Effector memory CD4-positive, alpha-beta T cell (primary cell): Measurements from ENCODE around the gene SUPT5H.

Experiments
- DNase-seq, 3 donors: peaks; one replicate each; pipeline ENCODE4 v3.0.0-alpha.2; 2020
- H3K27ac ChIP-seq: 2 replicates; pipeline ENCODE4 v1.7.0; 2013; ENCODE audit warnings: mild to moderate bottlenecking, low read length, moderate library complexity; ENCODE audit not compliant: insufficient read depth, poor library complexity, severe bottlenecking
- H3K27me3 ChIP-seq: replicated peaks from 2 replicates; pipeline ENCODE4 v1.7.0; 2013; ENCODE audit warnings: mild to moderate bottlenecking, low read length; ENCODE audit not compliant: insufficient read depth, control insufficient read depth, poor library complexity, severe bottlenecking
- H3K36me3 ChIP-seq: 2 replicates; pipeline ENCODE4 v1.7.0; 2013; ENCODE audit warnings: mild to moderate bottlenecking, low read length, moderate library complexity; ENCODE audit not compliant: control insufficient read depth, insufficient read depth
- H3K4me1 ChIP-seq: 2 replicates; pipeline ENCODE4 v1.7.0; 2013; ENCODE audit warnings: low read length, mild to moderate bottlenecking; ENCODE audit not compliant: control insufficient read depth, insufficient read depth, poor library complexity, severe bottlenecking
- H3K4me3 ChIP-seq: 2 replicates; pipeline ENCODE4 v1.7.0; 2013; ENCODE audit warnings: low read length, low read depth, mild to moderate bottlenecking; ENCODE audit not compliant: insufficient read depth, poor library complexity, severe bottlenecking
- H3K9me3 ChIP-seq: 2 replicates; pipeline ENCODE4 v1.7.0; 2013; ENCODE audit warnings: mild to moderate bottlenecking, low read length, moderate library complexity; ENCODE audit not compliant: control insufficient read depth
- total RNA-seq, 3 donors: gene quantifications; one replicate each; lab custom pipeline; 2026; lab: John Stamatoyannopoulos, UW

The SUPT5H gene
- 304 to 345 (median 339) reads per million in 3 donors for total RNA-seq

GRCh38 chr19:39445196-39446111 is at the start of gene SUPT5H:
TSS of gene SUPT5H (plus strand) at chr19:39445582. CDS start at chr19:39445891, 309 bp downstream.
- peaks cover 21% of the 10 kb centered on the region for H3K4me1 ChIP-seq
- no peaks in the 10 kb centered on the region for H3K9me3 ChIP-seq
- H3K4me3 ChIP-seq: peak within 1 kb of the TSS; percentile 88
- peak within 1 kb of the TSS; percentile 95 for H3K27ac ChIP-seq
- H3K27me3 ChIP-seq: no peaks in the 10 kb centered on the region
- H3K36me3 ChIP-seq: no peaks in the 10 kb centered on the region
- DNase-seq: peak; percentile 96 to 98 (median 96)

GRCh38 chr19:39397360-39398296 is 47.8 kb upstream of the SUPT5H start:
- Histone ChIP-seq H3K4me3 (no peak overlapping the region), H3K36me3 (peaks cover 19% of the 10 kb centered on the region), H3K9me3 (no peaks in the 10 kb centered on the region), H3K27me3 (no peaks in the 10 kb centered on the region), H3K4me1 (peaks cover 40% of the 10 kb centered on the region), H3K27ac (peak overlapping the region; percentile 66)
- peak; percentile 81 to 85 (median 85) for DNase-seq

GRCh38 chr19:39398297-39398864 is 47.0 kb upstream of the SUPT5H start:
- Histone ChIP-seq H3K4me3 (no peak overlapping the region), H3K27me3 (no peaks in the 10 kb centered on the region), H3K27ac (peak overlapping the region; percentile 66), H3K4me1 (peaks cover 47% of the 10 kb centered on the region), H3K9me3 (no peaks in the 10 kb centered on the region), H3K36me3 (peaks cover 18% of the 10 kb centered on the region)
- peak in 1 of 3 donors; percentile 49 for DNase-seq

- no peaks in the 10 kb centered on the region for H3K27me3 ChIP-seq
- peaks cover 57% of the 10 kb centered on the region for H3K4me1 ChIP-seq
- H3K27ac ChIP-seq: peak overlapping the region; percentile 100
- H3K4me3 ChIP-seq: no peak overlapping the region
- peaks cover 7% of the 10 kb centered on the region for H3K36me3 ChIP-seq
- DNase-seq: no peak
- H3K9me3 ChIP-seq: no peaks in the 10 kb centered on the region
These were observed 45.7 kb upstream of the SUPT5H start for GRCh38 chr19:39399668-39400050.

- no peak for DNase-seq
- H3K27me3 ChIP-seq: no peaks in the 10 kb centered on the region
- H3K36me3 ChIP-seq: peaks cover 3% of the 10 kb centered on the region
- H3K4me3 ChIP-seq: no peak overlapping the region
- peak overlapping the region; percentile 100 for H3K27ac ChIP-seq
- H3K9me3 ChIP-seq: no peaks in the 10 kb centered on the region
- peaks cover 59% of the 10 kb centered on the region for H3K4me1 ChIP-seq
These were observed 45.3 kb upstream of the SUPT5H start for GRCh38 chr19:39400061-39400460.

- H3K27ac ChIP-seq: peak overlapping the region; percentile 100
- peaks cover 69% of the 10 kb centered on the region for H3K4me1 ChIP-seq
- no peak for DNase-seq
- H3K36me3 ChIP-seq: no peaks in the 10 kb centered on the region
- no peak overlapping the region for H3K4me3 ChIP-seq
- no peaks in the 10 kb centered on the region for H3K9me3 ChIP-seq
- no peaks in the 10 kb centered on the region for H3K27me3 ChIP-seq
These were observed 44.3 kb upstream of the SUPT5H start for GRCh38 chr19:39401070-39401548.

GRCh38 chr19:39401549-39402345 is 43.6 kb upstream of the SUPT5H start:
- H3K4me3 ChIP-seq: no peak overlapping the region
- peak overlapping the region; percentile 100 for H3K27ac ChIP-seq
- no peaks in the 10 kb centered on the region for H3K9me3 ChIP-seq
- peaks cover 69% of the 10 kb centered on the region for H3K4me1 ChIP-seq
- H3K36me3 ChIP-seq: peaks cover under 1% of the 10 kb centered on the region
- H3K27me3 ChIP-seq: no peaks in the 10 kb centered on the region
- peak; percentile 86 to 93 (median 92) for DNase-seq

GRCh38 chr19:39402346-39403300 is 42.8 kb upstream of the SUPT5H start:
- Histone ChIP-seq H3K27ac (peak overlapping the region; percentile 100), H3K36me3 (peaks cover 9% of the 10 kb centered on the region), H3K9me3 (no peaks in the 10 kb centered on the region), H3K27me3 (no peaks in the 10 kb centered on the region), H3K4me3 (peak overlapping the region; percentile 60), H3K4me1 (peaks cover 69% of the 10 kb centered on the region)
- DNase-seq: peak; percentile 81 to 88 (median 85)
